Iris pigment epithelial cell (primary cell): ENCODE data around the gene KIF25.

Experiments
- DNase-seq: peaks from one replicate; pipeline ENCODE4 v3.0.0-alpha.2; 2011; ENCODE audit warnings: low read depth

The KIF25 gene

DNA sequence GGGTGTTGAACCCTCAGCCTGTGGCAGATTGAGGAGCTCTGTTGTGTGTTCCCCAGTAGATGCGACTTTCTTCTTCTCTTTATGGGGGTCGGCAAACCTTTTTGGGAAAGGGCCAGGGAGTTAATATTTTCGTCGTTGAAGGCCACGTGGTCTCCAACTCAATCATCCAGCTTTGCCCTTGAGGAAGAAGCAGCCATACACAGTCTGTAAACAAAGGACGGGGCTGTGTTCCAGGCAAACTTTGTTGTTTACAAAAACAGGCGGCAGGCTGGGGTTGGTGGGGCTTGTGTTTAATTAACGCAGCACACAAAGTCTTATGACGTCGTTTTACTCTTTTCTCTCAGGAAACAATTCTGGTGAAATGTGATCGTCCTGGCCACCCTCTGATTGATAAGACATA lies 20.2 kb downstream of the KIF25 start:
- no peak for DNase-seq

DNA sequence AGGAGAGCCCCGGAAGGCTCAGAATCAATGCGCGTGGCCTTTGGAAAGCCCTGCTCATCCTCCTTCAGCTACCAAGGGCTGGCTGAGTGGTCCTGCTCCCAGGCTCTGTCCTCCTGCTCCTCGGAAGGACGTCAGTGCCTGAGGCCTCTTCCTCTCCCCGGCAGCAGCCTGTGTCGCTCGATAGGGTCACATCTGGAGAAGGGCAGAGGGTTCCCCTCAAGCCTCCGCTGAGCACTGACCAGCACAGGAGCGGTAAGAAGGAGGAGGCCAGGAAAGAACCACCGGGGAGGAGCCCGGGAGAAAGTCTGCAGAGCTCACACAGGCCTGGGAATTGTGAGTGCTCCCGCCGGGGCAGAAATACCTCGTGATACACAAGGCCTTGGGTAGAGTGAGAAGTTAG lies 21.2 kb downstream of the KIF25 start:
- DNase-seq, result no peak

DNA sequence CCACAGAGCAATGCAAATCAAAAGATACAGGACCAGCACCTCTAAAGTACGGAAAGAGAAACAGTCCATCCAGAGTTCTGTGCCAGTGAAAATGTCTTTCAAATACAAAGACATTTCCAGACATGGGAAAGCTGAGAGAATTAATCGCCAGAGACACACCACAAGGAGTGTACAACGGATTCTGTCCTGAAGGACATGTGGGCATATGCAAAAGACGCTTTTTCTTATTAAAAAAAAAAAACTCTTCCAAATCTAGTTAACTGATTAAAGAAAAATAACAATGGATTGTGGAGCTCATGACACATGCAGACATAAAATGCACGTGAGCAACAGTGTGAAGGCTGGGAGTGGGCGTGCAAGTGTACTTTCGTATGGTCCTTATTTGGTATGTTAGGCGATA lies 22.8 kb downstream of the KIF25 start:
- DNase-seq, result no peak

DNA sequence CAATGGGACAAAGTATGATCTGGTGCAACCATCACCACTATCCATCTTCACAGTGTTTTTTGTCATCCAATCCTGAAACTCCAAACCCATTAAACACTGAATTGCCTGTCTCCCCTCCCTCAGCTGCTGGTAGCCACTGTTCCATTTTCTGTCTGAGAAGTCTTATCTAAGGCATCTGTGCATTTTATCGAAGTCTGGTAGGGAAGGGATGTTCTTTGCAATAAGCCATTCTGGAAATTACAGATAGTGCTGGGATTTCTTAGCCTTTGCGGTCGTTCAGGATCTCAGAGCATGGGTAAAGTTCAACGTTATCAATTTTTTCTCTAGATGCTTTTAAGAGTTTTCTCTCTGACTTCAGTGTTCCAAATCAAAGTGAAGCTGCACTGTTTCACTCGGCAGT lies 24.1 kb downstream of the KIF25 start:
- no peak for DNase-seq

DNA sequence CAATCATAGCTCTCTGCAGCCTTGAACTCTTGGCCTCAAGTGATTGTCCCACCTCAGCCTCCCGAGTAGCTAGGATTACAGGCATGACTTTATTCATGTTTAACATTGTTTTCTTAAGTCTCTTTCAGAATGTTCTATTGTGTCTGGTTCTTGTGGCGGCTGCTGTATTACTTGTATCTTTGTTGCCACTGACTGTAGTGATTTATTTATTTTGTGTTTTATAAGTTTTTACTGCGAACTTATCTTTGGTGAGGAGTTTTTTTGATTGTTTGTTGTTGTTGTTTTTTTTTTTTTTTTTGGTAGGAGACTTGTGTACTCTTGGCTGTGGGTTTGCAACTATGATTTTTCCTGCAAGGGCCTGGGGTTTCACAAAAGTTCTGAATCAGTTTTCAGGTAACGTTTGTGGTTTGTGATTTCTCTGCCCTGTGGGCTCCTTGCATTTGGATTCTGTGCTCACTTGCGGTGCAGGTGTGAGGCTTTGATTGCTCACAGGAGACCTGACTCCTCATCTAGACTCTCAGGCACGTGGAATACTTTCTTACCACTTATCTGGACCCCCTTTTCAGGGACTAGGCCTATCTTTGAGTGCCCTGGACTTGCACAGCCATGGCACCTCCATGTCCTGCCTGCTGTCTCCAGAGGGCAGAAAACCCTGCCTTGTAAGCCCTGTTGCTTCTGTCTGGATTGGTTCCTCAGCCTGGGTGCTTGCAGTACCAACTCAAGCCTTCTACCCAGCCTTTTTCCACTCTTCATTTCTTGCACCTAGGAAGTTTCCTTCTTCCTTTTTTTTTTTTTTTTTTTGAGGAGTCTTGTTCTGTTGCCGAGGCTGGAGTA lies 25.2 kb downstream of the KIF25 start:
- DNase-seq, result no peak

DNA sequence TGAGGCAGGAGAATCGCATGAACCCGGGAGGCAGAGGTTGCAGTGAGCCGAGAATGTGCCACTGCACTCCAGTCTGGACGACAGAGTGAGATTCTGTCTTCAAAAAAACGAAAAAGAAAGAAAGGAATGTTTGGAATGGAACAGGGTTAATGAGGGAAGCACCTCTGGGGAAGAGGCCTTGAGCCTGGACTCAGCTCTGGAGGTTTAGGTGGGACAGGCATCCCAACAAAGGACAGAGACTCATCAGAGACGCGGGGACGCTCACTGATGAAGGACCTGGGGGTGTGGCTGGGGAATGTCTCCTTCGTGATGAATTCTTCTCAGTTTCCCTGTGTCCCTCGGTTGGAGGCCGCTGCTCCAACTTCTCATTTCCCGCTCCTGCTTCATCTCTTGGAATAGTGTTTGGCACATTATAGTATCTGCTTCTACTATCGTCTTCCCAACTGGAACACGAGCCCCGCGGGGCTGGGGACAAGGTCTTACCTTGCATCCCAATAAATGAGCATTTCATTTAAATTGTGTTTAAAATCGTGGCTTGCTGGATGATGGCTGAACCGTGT lies 27.6 kb downstream of the KIF25 start:
- no peak for DNase-seq

DNA sequence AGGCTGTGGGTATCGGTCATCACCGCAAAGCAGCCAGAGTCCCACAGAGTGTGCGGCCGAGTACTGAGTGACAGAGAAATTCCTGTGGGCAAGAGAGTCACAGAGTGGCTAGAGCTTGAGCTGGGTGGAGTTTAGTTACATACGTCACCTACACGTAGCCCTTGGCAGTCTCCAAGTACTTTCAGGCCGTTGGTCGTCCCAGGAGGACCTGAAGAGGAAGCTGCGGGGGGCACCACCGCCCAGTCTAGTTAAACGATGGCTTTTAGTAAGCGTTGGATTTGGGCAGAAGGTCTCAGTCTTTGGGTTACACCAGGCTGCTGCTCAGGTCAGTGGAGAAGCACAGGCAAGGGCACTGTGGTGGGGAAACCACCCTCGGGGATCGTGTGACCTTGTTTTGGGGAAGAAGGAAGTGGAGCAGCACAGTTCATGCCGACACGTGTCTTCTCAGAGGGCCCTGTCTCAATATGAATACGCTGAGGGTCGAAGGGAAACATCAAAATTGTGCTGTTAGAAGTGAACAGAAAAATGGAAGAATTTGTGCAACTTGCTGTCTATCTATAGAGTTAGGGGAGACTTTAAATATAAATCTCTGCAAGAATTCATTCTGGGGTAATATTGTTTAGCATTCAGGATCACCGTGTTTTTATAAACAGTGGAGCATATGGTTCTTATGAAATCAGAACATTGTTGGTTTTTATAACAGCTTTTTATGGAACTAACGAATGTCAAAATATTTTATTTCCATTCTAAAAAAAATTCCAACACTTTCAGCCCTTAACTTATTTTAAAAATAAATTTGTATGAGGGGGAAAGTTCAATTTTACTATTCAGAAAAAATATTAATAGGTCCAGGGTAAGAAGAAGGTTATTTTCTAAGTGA lies 28.6 kb downstream of the KIF25 start:
- DNase-seq, result no peak

DNA sequence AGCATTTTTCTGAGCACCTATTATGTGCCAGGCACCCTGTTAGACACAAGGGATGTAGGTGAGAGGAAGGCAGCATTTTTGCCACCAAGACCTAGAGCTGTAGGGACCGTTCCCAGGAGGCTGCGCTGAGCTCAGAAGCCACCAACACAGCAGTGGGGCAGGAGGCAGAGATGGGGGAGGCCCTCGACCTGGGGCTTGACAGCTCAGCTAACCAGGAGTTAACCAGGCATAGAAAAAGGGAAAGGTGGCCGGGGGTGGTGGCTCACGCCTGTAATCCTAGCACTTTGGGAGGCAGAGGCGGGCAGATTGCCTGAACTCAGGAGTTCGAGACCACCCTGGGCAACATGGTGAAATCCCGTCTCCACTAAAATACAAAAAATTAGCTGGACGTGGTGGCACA lies 29.5 kb downstream of the KIF25 start:
- DNase-seq, result no peak

DNA sequence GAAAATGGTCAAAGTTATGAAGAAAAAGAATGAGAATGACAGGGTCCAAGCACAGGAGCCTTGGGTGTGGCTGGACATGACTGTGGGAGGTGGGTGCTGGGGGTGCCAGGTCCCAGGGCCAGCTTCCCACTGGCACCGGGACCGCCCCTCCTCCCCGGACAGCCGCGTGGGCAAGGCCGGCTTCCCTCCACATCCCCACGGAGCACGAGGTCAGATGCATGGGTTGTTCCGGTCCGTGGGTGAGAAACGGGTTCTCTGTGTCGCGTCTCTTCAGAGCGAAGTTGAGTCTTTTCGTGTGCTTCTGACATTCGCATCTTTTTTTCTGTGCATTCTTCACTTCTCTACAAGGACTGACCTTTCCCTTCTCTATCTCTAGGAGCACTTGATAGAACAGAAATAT lies 30.1 kb downstream of the KIF25 start:
- no peak for DNase-seq

DNA sequence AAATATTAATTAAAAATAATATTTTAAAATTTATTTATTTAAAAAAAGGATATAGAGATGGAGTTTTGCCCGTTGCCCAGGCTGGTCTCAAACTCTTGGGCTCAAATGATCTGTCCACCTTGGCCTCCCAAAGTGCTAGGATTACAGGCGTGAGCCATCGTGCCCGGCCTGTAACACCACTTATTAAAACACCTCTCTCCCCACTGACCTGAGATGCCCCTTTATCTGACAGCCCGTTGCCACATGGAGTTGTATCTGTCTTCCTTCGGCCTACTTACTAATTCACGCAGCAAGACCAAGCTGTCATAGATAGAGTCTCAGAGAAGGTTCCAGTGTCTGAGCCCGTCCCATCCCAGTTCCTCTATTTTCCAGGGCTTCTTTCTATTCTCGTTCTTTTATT lies 30.7 kb downstream of the KIF25 start:
- DNase-seq, result no peak

DNA sequence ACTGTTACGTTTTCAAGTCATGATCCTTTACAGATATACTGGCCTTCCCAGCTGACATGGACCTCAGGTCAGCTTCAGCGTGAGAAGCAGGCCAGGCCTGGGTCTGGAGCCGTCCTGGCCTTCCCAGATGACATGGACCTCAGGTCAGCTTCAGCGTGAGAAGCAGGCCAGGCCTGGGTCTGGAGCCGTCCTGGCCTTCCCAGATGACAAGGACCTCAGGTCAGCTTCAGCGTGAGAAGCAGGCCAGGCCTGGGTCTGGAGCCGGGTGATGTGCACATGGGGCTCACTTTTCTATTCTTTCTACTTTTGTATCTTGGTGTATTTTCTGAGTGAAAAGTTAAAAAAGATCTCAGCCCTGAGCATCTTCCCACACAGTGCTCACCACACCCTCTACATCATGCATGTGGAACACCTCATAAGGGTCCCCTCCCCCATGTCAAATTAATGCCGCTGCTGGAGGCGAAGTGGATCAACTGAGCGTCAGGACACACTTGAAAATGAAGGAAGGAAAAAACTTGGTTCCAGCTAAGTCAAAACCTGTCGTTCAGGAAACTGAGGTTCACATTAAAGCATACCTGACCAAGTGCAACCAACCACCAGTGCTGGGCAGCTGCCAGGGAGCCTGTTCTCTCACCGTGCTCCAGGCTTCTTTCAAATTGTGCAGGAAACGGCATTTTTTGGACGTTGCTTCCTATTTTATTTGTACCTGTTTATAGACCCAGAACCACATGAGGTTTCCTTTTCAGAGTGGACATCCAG lies 32.2 kb downstream of the KIF25 start:
- no peak for DNase-seq

DNA sequence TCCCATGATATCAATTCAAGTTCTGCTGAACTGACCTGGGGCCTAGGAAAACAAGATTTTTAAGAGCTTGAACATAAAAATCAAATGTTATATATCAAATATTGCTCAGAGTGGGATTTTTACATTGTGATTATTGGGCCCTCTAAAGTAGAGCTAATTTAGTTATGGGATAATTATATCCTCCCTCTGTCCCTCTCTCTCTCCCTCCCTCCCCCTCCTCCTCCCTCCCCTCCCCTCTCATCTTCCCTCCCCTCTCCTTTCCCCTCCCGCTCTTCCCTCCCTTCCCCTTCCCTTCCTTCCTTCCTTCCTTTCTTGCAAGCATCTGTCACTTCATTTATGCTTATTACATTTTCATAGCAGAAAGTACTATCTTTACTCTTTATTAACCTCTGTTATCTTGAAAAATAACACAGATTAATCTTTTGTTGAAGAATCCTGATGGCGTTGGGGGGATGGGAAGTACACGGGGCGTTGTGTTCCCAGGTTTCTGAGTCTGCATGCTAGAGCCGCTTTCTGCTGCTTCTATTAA lies 32.8 kb downstream of the KIF25 start:
- no peak for DNase-seq

DNA sequence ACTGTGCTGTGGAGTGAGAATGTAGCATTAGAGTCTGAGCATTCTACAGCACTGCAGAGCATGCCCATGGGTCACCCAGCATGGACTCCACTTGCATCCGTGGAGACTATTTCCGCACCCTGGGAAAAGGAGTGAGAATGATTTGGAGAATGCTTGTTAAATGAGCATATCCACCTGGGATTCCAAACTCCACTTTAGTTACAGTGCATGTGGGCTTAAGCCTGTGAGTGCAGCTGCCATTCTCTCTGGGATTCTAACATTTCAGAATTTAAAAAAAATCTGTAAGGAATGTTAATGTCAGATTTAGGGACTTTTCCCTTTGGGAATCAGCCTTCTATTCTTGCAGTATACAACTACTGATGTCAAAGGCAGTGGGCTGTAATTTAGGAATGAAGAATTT lies 33.4 kb downstream of the KIF25 start:
- DNase-seq, result no peak

DNA sequence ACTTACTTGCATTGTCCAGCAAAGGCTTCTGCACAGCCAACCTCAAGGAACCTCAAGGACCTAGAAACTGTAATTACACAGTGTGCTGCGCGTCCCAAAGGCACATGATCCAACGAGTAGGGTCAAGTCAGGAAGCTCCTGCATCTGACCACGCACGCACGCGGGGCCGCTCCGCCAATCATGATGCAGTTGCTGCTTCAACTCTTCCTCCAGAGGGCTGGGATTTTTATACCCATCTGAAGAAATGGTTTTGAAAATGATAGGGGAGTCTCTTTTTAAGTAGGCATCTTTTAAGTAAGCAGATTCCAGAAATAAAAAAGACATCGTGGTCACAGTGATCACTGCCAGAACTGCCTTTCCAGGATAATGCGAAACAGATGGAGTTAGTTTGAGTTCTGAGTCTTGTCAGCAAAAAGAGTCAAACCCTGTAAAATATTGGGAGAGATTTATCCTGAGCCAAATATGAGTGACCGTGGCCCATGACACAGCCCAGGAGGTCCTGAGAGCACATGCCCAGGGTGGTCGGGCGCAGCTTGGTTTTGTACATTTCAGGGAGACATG lies 34.0 kb downstream of the KIF25 start:
- DNase-seq, result peak; percentile 31

DNA sequence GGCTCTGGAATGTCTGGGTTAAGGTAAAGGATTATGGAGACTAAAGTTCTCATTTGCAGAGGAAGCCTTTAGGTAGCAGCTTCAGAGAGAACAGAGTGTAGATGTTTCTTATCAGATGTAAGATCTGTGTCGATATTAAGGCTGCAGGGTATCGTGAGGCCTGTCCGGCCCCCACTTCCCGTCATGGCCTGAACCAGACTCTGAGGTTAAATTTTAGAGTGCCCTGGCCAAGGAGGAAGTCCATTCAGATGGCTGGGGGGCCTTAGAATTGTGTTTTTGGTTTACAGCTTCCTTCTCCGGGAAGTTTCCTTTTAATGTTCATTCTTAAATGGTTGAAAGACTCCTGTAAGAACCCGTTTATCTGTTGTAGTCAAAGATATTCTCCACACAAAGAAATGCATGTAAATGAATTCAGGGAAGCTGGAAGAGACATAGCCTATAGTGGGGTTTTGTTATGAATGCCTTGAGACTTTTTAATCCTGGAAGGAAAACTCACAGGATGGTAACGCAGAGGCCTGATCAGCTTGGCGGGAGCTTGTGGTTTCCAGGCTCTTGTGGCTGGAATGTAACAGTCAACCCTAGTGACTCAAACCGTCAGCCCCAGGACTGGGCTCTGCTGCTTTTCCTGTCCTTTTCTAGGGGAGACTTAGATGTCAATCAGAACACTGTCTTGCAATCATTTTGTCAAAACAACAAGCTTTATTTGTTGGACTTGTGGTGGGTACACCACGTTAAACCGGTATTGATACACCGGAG lies 34.7 kb downstream of the KIF25 start:
- peak; percentile 86 for DNase-seq

DNA sequence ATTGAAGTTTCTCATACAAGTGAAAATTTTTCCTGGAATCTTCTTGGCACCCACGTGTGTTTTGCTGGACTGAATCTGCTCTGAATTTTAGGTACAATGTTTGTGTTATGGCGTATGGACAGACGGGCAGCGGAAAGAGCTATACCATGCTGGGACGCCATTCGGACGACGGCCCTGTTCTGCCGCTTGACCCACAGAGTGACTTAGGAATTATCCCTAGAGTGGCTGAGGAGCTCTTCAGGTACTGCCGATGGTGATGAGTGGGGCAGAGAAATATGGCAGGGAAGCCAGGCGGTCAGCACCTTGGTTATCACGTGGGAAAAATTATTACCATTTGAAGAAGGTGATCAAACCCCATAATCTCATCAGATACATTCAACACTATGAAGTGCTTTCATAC lies 36.3 kb downstream of the KIF25 start:
- no peak for DNase-seq

DNA sequence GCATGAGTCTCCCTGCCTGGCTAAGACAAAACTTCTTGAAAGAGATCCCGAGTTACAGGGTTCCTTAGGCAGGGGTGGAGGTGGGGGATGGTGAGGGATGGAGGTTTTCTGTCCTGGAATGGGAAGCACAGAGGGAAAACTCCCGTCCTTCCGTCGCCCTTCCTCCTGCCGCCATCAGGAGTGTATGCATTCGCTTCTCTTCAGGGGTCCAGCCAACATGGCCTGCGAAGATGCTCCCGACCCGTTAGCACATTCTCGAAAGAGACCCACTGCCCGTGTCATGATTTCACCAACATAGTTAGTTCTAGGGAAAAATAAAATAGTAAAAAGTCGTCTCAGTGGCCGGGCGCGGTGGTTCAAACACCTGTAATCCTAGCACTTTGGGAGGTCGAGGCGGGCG lies 37.1 kb downstream of the KIF25 start:
- no peak for DNase-seq

DNA sequence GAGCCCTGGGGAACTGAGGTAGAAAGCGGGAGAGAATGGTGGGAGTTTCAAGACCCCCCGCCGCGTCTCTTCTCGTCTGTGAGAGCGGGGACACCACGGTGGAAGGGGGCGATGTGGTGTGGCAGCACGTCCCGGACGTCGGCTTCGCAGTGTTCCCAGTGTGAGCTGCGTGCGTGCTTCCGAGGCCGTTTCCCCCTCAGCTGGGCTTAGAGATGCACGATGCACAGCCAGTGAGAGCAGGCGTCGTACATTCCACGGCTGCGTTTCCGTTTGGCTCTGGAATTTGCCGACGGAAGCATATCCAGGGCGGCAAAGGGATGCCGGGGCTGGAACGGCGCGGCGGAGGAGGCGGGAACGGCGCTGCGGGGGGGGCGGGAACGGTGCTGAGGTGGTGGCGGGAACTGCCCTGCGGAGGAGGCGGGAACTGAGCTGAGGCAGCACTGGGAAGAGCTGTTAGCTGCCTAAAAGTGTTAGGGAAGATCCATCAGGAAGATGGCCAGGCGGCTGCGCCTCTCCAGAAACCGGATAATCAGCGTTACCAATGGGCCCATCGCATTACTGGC lies 37.7 kb downstream of the KIF25 start:
- DNase-seq, result peak; percentile 69

DNA sequence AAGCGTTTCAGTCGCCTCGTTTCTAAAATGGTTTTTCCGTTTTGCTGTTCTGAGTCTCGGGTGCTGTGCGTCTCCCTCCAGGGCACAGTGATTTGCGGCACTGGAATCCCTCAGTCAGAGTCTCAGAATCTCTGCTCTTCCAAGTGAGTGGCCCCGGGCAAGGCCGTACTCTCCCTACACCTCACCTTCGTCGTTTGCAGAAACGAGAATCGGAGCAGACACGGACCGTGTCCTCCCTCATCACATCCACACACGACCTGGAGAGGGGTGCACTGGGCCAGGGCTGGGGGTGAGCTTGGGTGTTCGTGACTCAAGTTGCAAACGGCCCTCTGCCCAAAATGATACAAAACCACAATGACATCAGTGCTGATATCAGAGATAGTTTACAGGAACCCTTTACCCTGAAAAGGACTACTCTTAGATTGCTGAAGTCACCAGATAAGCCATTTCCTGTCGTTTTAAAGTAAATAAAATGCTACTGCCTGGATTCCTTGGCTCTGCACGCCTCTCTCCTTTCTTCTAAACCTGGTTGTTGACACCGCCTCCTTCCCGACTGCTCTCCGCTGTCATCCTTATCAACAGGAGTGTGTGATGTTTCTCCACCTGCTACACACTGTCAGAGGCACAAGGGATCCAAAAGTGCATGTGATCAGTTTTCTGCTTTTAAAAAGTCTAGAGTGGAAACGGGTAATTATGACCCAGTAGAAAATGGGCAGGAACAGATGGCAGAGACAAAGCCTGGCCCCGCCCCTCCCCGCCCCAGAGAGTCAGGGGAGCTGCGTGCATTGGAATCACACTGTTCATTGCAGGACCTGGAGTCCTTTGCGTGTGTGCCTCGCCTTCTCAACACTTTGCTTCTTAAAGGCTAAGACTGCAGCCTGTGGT lies 38.4 kb downstream of the KIF25 start:
- DNase-seq, result peak; percentile 36

DNA sequence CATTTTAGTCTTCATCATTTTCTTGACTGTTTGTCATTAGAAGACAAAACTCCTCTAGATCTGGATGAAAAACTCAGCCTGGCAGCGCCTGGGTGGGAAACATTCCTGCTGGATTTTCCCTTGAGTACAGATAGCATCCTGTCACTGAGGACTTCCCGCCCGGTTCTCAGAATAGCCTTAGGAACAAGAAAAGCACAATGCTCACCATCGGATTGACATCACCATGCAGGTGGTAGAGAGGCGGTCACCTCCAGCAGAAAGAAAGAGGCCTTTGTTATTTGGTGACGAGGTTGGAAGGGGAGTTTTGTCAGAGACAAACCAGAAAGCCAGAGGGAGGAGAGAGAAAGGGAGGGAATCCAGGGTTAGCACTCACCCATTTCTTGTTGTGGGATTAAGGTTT lies 39.8 kb downstream of the KIF25 start:
- DNase-seq, result no peak
